BE2C (cell line): Measurements from ENCODE around the gene PIANP.
A peak's percentile ranks its signal among the peaks of the same experiment; 100 is the strongest.

Experiments
- DNase-seq: peaks from one replicate; pipeline ENCODE4 v3.0.0-alpha.2; 2020
- H3K27me3 ChIP-seq: fragments of 250-450 bp; sonication (Bioruptor Pico); 2 replicates; pipeline ENCODE4 v1.5.1; 2020; ENCODE audit warnings: mild to moderate bottlenecking
- H3K36me3 ChIP-seq: fragments of 250-450 bp; sonication (Bioruptor Pico); 2 replicates; pipeline ENCODE4 v1.5.1; 2020; ENCODE audit warnings: mild to moderate bottlenecking
- H3K4me1 ChIP-seq: fragments of 250-450 bp; sonication (Bioruptor Pico); 2 replicates; pipeline ENCODE4 v1.5.1; 2020
- H3K4me3 ChIP-seq: 2 replicates; pipeline ENCODE4 v1.5.1; 2011; ENCODE audit warnings: low read depth, low read length
- H3K9me3 ChIP-seq: fragments of 250-450 bp; sonication (Bioruptor Pico); 2 replicates; pipeline ENCODE4 v1.5.1; 2020
- CTCF ChIP-seq: IDR thresholded peaks from 2 replicates; pipeline ENCODE4 v1.5.1; 2012; ENCODE audit warnings: mild to moderate bottlenecking, low read depth, low read length

PIANP gene

GRCh38 chr12:6676962-6677361 lies 23.7 kb downstream of the PIANP start:
- H3K9me3 ChIP-seq = no peaks in the 10 kb centered on the region
- no peaks in the 10 kb centered on the region for H3K4me1 ChIP-seq
- no peak for TF ChIP-seq CTCF
- H3K27me3 ChIP-seq = no peaks in the 10 kb centered on the region
- no peak overlapping the region for H3K4me3 ChIP-seq
- DNase-seq = no peak
- peaks cover 80% of the 10 kb centered on the region for H3K36me3 ChIP-seq

GRCh38 chr12:6672143-6672542 lies 28.5 kb downstream of the PIANP start:
- Histone ChIP-seq H3K27me3 (no peaks in the 10 kb centered on the region), H3K36me3 (peaks cover 92% of the 10 kb centered on the region), H3K9me3 (no peaks in the 10 kb centered on the region), H3K4me3 (no peak overlapping the region), H3K4me1 (no peaks in the 10 kb centered on the region)
- TF ChIP-seq CTCF = no peak
- DNase-seq = no peak

- Histone ChIP-seq H3K36me3 (peaks cover 52% of the 10 kb centered on the region), H3K9me3 (no peaks in the 10 kb centered on the region), H3K4me3 (no peak overlapping the region), H3K4me1 (no peaks in the 10 kb centered on the region), H3K27me3 (no peaks in the 10 kb centered on the region)
- TF ChIP-seq CTCF = peak; percentile 31
- DNase-seq = no peak
Observed at GRCh38 chr12:6667559-6668210, 32.9 kb downstream of the PIANP start.

GRCh38 chr12:6666211-6666610 lies 34.4 kb downstream of the PIANP start:
- no peak for DNase-seq
- H3K9me3 ChIP-seq = no peaks in the 10 kb centered on the region
- TF ChIP-seq CTCF = no peak
- H3K4me3 ChIP-seq = no peak overlapping the region
- H3K36me3 ChIP-seq = peaks cover 39% of the 10 kb centered on the region
- H3K4me1 ChIP-seq = no peaks in the 10 kb centered on the region
- H3K27me3 ChIP-seq = no peaks in the 10 kb centered on the region

- no peak for DNase-seq
- Histone ChIP-seq H3K36me3 (peaks cover 27% of the 10 kb centered on the region), H3K4me1 (no peaks in the 10 kb centered on the region), H3K9me3 (no peaks in the 10 kb centered on the region), H3K27me3 (no peaks in the 10 kb centered on the region), H3K4me3 (no peak overlapping the region)
- TF ChIP-seq CTCF = no peak
Observed at GRCh38 chr12:6664902-6665301, 35.7 kb downstream of the PIANP start.

GRCh38 chr12:6662906-6663742 lies 37.5 kb downstream of the PIANP start, which contains the start of gene ING4:
TSS of gene ING4 (minus strand) at chr12:6663119. CDS start at chr12:6663101, 18 bp downstream.
- DNase-seq = peak; percentile 97
- Histone ChIP-seq H3K9me3 (no peaks in the 10 kb centered on the region), H3K4me3 (peak within 1 kb of the TSS; percentile 98), H3K36me3 (peaks cover 10% of the 10 kb centered on the region), H3K4me1 (no peaks in the 10 kb centered on the region), H3K27me3 (no peaks in the 10 kb centered on the region)
- TF ChIP-seq CTCF = no peak
